Neural progenitor cell (in vitro differentiated cells): ENCODE results near the gene TLR10.

ENCODE experiments used
- EZH2 ChIP-seq: fragments of 200-600 bp; sonication (generic); IDR thresholded peaks from 2 replicates; pipeline ENCODE4 v1.6.1; 2017; ENCODE audit warnings: antibody characterized with exemption, mild to moderate bottlenecking, moderate library complexity
- EZH2phosphoT487 ChIP-seq: fragments of 200-600 bp; sonication (generic); IDR thresholded peaks from 2 replicates; pipeline ENCODE4 v1.6.1; 2017; ENCODE audit warnings: antibody characterized with exemption
- TF ChIP-seq, protein P1 (sequence below): fragments of 200-600 bp; sonication (generic); IDR thresholded peaks from 2 replicates; pipeline ENCODE4 v1.5.1; 2017; ENCODE audit warnings: antibody characterized with exemption, mild to moderate bottlenecking

DNA sequence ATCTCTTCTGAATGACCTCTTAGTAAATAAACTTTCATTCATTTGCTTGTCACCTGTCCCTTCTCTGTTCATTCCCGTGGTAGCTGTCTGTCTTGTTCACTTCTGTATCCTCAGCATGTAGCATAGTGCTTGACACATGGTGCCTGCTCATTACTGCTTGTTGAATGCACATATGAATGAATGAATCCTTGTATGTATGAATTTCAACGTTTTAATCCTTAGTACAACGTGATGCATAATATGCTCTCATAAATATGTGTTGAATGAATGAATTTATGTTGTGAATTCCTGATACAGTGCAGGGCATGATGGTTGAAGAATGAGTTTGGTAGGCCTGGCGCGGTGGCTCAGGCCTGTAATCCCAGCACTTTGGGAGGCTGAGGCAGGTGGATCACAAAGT lies 3.0 kb downstream of the TLR10 start:
- TF ChIP-seq, protein P1, sequence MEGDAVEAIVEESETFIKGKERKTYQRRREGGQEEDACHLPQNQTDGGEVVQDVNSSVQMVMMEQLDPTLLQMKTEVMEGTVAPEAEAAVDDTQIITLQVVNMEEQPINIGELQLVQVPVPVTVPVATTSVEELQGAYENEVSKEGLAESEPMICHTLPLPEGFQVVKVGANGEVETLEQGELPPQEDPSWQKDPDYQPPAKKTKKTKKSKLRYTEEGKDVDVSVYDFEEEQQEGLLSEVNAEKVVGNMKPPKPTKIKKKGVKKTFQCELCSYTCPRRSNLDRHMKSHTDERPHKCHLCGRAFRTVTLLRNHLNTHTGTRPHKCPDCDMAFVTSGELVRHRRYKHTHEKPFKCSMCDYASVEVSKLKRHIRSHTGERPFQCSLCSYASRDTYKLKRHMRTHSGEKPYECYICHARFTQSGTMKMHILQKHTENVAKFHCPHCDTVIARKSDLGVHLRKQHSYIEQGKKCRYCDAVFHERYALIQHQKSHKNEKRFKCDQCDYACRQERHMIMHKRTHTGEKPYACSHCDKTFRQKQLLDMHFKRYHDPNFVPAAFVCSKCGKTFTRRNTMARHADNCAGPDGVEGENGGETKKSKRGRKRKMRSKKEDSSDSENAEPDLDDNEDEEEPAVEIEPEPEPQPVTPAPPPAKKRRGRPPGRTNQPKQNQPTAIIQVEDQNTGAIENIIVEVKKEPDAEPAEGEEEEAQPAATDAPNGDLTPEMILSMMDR, result no peak
- no peak for TF ChIP-seq EZH2
- TF ChIP-seq EZH2phosphoT487, result no peak
